ENCODE results near the gene CCZ1B.
"Not testable (repeated sequence)": the region's sequence is repeated elsewhere in the genome, so short reads cannot be mapped to it uniquely, and the experiment has no call there.

The CCZ1B gene

DNA sequence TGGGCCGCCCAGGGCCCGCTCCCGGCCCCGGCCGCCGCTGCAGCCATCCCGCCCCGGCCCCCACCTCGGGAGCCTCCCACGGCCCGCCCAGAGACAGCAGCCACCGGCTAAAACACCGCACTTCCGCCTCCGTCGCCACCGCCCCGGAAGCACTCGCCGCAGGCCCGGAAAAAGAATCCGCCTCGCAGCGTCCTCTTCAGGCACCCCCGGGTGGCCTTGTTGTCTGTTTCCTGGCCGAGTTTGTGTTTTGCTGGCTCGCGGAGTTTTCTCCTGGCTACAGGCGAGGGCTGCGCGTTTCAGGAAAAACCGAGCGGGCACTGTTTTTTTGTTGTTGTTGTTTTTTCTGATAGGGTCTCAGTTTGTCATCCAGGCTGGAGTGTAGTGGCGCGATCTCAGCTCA lies at the start of gene CCZ1B:
Gene CCZ1B (minus strand): TSS at position 125 of the 400 bp plus-strand sequence. CDS start 78 bp downstream, at position 47.
- peak; percentile 81 for DNase-seq (ENCODE audit: low spot score)

DNA sequence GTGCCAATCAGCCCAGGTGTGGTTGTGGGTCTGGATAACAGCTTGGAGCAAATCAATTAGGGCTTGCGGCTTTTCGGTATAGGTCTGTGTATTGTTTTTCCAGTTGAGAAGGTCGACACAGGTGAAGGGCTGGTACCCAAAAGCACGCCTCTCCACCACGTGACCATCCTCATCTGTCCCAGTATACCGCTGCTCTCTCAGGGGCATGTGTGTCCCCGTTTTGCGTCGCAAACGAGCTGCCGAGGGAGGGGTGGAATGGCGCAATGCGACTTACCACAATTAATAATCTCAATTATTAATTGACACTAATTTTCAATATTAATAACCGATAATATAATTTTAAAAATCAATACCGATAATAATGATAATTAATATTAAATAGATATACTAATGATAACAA lies 48.9 kb upstream of the CCZ1B start:
- not testable (repeated sequence) for DNase-seq (ENCODE audit: low spot score)

DNA sequence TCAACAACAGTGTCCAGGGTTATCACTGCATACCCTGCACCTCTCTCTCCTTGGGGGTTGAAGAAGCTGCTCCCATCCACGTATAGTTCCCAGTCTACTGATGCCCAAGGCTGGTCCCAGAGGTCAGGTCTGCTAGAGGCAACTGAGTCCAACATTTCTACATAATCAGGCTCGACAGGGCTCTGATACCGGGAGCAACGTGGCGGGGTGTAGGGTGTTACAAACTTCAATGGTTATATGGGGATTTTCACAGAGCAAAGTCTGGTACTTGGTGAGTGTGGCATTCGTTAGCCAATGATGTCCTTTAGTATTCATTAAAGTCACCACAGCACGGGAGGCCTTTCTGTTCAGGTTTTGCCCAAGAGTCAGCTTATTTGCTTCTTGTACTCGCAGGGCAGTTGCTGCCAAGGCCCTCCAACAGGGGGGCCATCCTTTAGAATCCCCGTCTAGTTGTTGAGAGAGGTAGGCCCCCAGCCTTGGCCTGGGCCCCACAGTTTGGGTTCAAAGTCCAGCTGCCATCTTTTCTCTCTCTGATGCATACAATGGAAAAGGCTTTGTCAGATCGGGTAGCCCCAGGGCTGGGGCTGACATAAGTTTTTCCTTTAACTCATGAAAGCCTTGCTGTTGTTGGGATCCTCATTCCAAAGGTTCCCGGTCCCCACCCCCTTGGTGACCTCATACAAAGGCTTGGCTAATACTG lies 46.3 kb upstream of the CCZ1B start:
- DNase-seq (ENCODE audit: low spot score) = not testable (repeated sequence)

DNA sequence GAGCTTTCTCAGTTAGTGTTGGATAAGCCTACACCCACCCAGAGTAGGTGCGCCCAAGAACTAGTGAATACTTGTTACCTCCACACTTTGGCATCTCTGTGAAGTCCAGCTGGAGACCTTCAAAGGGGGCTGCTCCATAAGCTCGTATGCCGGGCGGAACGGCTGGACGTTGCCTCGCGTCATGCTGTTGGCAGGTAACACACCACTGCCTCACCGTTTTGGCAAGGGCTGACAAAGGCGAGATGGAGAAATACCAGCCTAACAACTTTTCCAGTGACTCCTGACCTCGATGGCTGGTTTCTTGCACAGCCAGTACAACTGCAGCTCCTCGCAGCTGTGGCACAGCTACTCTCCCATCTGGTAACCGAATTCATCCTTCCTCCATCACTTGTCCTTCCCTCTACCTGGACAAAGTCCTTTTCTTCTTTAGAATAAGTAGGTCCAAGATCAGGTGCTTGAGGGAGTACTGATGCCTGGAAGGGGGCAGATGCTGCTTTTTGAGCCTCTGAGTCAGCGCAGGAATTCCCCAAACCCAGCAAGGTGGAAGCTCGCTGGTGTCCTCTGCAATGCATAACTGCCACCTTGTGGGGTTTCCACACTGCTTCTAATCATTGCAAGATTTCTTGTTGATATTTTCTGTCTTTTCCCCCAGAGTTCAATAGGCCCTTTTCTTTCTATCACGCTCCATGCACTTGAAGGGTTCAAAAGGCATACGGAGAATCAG lies 45.5 kb upstream of the CCZ1B start:
- DNase-seq (ENCODE audit: low spot score) = not testable (repeated sequence)

DNA sequence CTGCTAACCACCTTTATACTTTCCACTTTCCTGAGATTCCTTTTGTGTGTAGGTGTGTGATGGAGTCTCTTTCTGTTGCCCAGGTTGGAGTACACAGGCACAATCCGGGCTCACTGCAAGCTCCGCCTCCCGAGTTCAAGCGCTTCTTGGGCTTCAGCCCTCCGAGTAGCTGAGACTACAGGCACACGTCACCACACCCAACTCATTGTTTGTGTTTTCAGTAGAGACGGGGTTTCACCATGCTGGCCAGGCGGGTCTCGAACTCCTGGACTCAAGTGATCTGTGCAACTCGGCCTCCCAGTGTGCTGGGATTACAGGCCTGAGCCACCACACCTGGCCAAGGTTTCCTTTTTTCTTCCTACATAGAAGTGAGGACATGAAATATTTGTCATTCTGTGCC lies 38.7 kb upstream of the CCZ1B start:
- DNase-seq (ENCODE audit: low spot score) = not testable (repeated sequence)

DNA sequence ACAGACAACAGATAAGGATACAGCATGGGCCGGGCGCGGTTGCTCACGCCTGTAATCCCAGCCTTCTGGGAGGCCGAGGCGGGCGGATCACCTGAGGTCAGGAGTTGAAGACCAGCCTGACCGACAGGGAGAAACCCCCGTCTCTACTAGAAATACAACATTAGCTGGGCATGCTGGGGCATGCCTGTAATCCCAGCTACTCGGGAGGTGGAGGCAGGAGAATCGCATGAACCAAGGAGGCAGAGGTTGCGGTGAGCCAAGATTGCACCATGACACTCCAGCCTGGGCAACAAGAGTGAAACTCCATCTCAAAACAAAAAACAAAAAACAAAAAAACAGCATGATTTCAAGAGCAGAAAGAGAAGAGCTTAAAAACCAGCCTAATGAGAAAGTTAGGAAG lies 38.1 kb upstream of the CCZ1B start:
- DNase-seq (ENCODE audit: low spot score) = not testable (repeated sequence)

DNA sequence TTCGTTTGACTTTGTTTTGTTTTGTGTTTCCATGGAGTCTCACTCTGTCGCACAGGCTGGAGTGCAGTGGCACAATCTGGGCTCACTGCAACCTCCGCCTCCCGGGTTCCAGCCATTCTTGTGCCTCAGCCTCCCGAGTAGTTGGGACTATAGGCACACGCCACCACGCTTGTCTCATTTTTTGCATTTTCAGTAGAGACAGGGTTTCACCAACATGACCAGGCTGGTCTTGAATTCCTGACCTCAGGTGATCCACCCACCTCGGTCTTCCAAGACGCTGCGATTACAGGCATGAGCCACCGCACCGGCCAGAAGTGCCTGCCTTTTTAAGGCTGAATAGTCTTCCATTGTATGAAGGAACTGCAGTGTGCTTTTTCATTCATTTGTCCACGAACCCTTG lies 36.8 kb upstream of the CCZ1B start:
- not testable (repeated sequence) for DNase-seq (ENCODE audit: low spot score)

DNA sequence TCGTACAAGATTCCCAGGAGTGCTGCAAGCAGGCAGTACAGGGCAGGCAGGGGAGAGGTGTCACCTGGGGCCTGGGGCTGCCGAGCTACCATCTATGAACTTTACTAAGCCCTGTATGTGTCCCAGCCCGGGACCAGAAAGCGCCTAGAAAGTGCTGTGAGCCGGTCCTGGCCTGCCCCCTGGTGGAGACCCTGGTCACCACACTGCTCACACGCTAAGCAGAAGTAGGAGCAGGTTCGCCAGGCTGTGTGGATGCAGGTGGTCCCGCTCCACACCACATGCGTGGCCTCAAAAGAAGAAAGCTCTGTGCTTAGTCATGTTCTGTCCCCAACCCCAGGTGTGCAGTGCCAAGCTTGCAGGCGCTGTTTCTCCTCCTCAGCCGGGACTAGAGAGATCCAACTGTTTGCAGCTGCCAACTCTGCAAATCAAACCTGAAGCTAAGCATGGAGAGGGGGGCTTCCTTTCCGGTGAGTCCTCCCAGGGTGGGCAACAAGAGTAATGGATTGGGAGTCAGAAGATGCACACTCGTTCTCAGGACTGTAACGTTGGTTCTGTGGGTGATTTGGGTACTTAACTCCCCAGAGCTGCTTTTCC lies 31.7 kb upstream of the CCZ1B start:
- DNase-seq (ENCODE audit: low spot score) = peak; percentile 42

DNA sequence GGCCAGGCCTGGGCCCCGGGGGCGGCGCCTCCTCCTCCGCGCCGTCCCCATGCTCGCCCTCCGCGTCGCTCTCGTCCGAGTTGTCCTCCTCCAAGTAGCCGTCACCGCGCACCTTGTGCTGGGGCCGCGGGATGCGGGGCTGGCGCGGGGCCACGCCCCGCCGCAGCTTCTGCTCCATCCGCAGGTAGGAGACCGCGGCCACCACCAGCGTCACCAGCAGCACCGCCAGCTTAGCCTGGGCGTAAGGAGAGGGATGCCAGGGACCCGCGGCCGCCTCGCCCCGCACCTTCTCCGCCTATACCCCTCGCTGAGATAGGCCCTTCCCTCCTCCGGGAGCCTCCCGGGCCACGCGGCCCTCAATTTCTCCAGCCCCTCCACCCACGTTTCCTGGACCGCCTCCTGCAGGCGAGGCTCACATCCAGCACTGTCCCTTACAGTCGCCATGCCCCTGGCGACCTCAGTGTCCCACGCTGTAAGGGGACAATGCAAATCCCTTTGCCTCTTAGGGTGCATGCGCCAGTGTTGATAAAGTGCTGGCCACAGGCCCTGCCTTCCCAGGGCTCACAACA lies 29.6 kb upstream of the CCZ1B start:
- not testable (repeated sequence) for DNase-seq (ENCODE audit: low spot score)

DNA sequence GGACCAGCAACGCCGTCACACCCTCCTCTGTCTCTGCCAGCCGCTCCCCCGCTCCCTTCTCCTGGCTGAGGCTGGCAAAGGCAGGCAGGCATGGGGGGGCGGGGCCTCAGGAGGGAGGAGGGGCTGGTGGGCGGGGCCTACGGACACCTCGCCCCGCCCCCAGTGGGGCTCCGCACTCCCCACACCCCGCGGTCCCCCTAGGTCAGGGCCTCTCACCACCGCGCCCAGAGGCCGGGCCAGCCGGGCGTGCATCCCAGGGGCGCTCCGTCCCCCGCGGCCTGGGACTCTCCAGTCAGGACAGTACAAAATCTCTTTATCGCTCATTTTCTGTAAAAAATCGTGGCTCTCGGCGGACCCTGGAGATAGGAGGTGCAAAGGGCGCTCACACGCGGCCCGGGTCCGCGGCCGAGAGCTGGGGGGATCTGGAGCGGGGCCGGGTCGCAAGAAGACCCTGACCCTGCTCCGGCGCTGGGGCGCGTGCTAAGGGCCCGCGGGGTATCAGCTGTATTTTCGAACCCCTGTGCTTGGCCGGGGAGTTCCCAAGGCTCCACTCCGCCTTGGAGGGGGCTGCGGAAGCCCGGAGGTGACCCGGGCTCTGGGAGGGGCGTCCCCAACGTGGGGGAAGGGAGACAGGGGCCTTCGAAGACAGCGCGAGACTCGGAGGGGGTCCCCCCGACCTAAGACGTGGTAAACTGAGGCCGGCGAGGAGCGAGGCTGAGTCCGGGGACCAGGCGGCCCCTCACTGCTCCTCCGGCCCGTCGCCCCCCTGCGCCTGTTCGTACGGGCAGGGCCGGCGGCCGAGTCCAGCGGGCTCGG lies 28.9 kb upstream of the CCZ1B start:
- DNase-seq (ENCODE audit: low spot score) = peak; percentile 16

DNA sequence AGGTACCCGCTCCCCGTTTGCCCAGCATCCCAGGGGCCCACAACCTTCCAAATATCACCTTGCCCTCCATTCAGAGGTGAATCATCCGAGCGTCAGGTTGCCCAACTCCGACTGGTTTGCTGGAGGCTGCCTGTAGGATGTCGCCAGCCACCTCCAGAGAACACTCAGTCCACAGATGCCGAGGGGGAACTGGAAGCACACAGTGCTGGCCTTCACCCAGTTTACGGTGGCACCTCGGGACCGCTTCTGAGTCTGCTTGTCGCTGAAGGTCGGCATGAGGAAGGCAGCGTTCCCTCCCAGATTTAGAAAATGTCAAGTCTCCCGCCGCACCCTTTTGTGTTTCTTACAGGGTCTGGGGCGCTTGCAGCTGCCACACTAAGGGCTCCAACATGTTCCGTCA lies 27.6 kb upstream of the CCZ1B start:
- not testable (repeated sequence) for DNase-seq (ENCODE audit: low spot score)

DNA sequence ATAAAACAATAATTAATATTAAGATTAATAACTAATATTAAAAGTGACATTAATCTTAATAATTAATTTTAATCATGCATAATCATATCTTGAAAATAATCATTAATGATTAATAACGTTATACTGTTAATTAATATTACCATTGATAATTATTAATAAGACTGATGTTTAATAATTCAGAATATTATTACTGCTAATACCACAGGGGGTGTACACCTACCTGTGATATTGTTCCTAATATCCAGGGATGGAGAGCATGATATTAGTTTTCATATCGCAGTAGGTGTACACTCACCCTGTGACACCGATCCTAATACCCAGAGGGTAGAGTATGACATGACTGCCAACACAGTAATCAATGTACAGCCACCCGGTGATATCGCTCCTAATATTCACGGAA lies 23.1 kb upstream of the CCZ1B start:
- DNase-seq (ENCODE audit: low spot score) = not testable (repeated sequence)

DNA sequence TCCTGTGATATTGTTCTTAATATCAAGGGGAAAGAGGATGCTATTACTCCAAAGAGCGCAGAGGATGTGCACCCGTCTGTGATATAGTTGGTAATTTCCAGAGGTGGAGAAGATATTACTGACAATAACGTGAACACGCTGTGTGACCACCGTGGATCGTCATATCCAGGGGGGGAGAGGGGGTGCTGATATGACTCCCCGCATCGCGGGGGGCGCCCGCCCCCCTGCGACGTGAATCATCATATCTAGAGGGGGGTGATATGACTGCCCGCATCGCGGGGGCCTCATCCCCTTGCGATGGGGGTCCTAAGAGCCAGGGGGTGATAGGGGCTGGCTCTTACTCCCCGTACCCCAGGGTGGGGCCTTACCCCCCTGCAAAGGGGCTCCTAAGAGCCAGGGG lies 21.7 kb upstream of the CCZ1B start:
- DNase-seq (ENCODE audit: low spot score) = not testable (repeated sequence)

DNA sequence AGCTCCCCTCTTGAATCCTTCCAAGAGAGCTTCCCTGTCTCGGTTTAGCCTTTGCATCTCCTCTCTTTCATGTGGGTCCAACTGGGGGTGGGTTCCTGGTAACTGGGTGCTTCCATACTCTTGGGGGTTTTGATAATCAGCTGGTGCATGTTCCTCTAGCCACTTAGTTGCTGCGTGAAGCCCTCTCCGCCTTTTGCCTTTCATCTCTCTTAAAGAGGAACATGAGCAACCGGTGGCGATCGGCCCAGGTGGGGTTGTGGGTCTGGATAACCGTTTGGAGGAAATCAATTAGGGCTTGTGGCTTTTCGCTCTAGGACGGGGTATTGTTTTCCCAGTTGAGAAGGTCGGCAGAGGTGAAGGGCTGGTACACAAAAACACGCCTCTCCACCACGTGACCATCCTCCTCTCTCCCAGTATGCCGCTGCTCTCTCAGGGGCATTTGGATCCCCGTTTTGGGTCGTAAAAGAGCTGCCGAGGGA lies 19.9 kb upstream of the CCZ1B start:
- DNase-seq (ENCODE audit: low spot score) = not testable (repeated sequence)

DNA sequence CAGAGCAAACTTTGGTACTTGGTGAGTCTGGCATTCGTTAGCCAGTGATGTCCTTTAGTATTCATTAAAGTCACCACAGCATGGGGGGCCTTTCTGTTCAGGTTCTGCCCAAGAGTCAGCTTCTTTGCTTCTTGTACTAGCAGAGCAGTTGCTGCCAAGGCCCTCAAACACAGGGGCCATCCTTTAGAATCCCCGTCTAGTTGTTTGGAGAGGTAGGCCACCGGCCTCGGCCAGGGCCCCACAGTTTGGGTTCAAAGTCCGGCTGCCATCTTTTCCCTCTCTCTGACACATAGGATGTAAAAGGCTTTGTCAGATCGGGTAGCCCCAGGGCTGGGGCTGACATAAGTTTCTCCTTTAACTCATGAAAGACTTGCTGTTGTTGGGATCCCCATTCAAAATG lies 17.6 kb upstream of the CCZ1B start:
- not testable (repeated sequence) for DNase-seq (ENCODE audit: low spot score)

DNA sequence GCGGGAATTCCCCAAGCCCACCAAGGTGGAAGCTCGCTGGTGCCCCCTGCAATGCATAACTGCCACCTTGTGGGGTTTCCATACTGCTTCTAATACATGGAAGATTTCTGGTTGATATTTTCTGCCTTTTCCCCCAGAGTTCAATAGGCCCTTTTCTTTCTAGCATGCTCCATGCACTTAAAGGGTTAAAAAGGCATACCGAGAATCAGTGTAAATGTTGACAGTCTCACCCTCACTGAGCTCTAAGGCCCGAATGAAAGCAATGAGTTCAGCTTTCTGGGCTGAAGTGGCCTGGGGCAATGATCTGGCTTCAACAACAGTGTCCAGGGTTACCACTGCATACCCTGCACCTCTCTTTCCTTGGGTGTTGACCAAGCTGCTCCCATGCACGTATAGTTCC lies 17.0 kb upstream of the CCZ1B start:
- DNase-seq (ENCODE audit: low spot score) = not testable (repeated sequence)

DNA sequence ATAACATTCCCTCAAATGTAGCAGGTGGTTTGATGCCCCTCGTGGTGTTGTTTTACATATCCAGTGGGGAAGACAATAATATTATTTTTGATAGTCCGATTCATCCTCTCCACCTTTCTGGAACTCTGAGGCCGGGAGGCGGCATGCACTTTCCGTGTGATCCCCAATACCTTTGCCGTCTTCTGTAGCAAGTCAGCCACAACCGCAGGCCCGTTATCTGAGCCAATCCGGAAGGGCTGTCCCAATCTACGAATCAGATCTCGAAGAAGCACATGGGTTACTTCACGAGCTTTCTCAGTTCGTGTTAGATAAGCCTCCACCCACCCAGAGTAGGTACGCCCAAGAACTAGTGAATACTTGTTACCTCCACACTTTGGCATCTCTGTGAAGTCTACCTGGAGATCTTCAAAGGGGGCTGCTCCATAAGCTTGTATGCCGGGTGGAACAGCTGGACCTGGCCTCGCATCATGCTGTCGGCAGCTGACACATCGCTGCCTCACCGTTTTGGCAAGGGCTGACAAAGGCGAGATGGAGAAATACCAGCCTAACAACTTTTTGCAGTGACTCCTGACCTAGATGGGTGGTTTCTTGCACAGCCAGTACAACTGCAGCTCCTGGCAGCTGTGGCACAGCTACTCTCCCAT lies 16.3 kb upstream of the CCZ1B start:
- not testable (repeated sequence) for DNase-seq (ENCODE audit: low spot score)

DNA sequence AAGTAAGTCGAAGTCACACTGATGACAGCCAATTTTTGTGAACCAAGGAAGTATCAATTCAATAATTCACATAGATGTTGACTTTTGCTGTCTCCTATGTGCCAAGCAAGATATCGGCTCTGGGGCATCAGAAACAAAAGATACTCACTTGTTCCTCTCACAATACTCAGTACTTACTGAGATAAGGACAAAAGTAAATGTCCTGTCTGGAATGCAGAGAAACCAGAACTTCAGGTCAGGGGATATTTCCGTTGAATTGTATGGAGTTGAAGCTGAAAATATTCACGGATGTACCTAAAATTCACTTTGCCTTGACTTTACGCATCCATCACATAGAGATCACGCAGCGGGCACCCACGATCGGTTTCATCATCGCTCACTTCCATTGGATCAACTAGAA lies 11.0 kb upstream of the CCZ1B start:
- DNase-seq (ENCODE audit: low spot score) = not testable (repeated sequence)

DNA sequence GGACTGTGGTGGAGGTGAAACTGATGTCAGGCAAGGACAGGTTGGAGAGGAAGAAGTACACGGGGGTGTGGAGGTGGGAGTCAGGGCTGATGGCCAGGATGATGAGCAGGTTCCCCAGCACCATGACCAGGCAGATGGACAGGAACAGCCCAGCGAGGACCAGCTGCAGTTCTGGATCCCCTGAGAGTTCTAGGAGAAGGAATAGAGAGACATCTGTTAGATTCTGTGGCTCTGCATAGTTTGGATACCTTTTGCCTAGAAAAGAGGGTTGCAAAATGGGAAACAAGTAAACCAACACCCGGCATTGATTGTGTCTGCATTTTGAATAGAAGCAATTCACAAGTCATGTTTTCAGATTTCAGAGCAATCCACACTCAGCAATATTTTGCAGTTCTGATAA lies 9.4 kb upstream of the CCZ1B start:
- DNase-seq (ENCODE audit: low spot score) = not testable (repeated sequence)

DNA sequence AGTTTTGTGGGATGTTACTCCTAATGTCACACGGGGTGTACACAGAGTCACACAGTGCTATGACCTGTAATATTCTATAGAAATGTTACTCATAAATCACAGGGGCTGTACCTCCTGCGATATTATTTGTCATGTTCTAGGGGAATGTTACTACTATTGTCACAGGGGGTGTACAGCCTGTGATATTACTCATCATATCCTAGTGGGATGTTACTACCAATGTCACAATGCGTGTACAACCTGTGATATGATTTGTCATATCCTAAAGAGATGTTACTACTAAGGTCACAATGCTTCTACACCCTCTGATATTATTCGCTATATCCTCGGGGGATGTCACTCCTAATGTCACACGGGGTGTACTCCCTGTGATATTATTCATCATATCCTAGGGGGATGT lies 7.6 kb upstream of the CCZ1B start:
- DNase-seq (ENCODE audit: low spot score) = no peak

Data from cerebellar cortex (tissue), 1 donor.